Breast epithelium (tissue), 4 donors: ENCODE results near the gene PDHA2. TPM values are rescaled to one million over a fixed set of nuclear protein-coding genes. Genes with fewer than 3 reads are reported as not detected.

Experiments
- DNase-seq, 2 donors: peaks; one replicate each; pipeline ENCODE4 v3.0.0-alpha.2; 2019; ENCODE audit warnings: low spot score in 2 of 2
- H3K27ac ChIP-seq, 2 donors: fragments of 200-600 bp; sonication (generic) in 1 of 2; one replicate each; pipeline ENCODE4 v1.5.1; 2016 to 2019; ENCODE audit warnings: mild to moderate bottlenecking in 1 of 2
- H3K27me3 ChIP-seq, 2 donors: fragments of 200-600 bp; sonication (generic) in 1 of 2; one replicate each; pipeline versions ENCODE4 v1.5.1 to v1.6.0; 2017 to 2019; ENCODE audit warnings: control low read depth in 1 of 2, mild to moderate bottlenecking in 1 of 2
- H3K36me3 ChIP-seq: fragments of 200-600 bp; one replicate; pipeline ENCODE4 v1.5.1; 2019
- H3K4me1 ChIP-seq, 2 donors: fragments of 200-600 bp; sonication (generic); one replicate each; pipeline ENCODE4 v1.5.1; 2016 to 2019; ENCODE audit warnings: control low read depth in 1 of 2
- H3K4me3 ChIP-seq, 3 donors: fragments of 200-600 bp; sonication (generic); 1 replicate in 2 of 3; 2 replicates in 1 of 3; pipeline ENCODE4 v1.5.1; 2016 to 2019; ENCODE audit warnings: mild to moderate bottlenecking in 3 of 3, moderate library complexity in 2 of 3
- H3K9me3 ChIP-seq, 2 donors: fragments of 200-600 bp; sonication (generic) in 1 of 2; one replicate each; pipeline ENCODE4 v1.5.1; 2016 to 2019; ENCODE audit warnings: control low read depth in 1 of 2
- POLR2A ChIP-seq: fragments of 450-650 bp; IDR thresholded peaks from one replicate; pipeline ENCODE4 v1.6.1; 2016; ENCODE audit warnings: antibody characterized with exemption, mild to moderate bottlenecking, moderate library complexity
- POLR2AphosphoS5 ChIP-seq, 3 donors: sonication (generic); formaldehyde crosslinking; IDR thresholded peaks; one replicate each; pipeline ENCODE4 v1.6.1; 2017; ENCODE audit warnings: antibody characterized with exemption in 3 of 3
- intact Hi-C: fragments of 100-400 bp; cut with DNase I; formaldehyde crosslinking; loops from one replicate; pipeline ENCODE4 v1.15.1; 2023; ENCODE audit warnings: low total_unique reads
- total RNA-seq, 3 donors: library from RNA; depleted of rRNA; stranded (reverse); fragments of >200 nt; gene quantifications; one replicate each; pipeline ENCODE4 v1.1.0, GENCODE V29; 2016
- TF ChIP-seq, protein P1 (sequence below), 3 donors: fragments of 450-650 bp; IDR thresholded peaks; one replicate each; pipeline ENCODE4 v1.5.1; 2016 to 2017; ENCODE audit warnings: antibody characterized with exemption in 3 of 3, mild to moderate bottlenecking in 3 of 3, moderate library complexity in 3 of 3

Gene PDHA2
- total RNA-seq: not detected

GRCh38 chr4:95839891-95840290 lies at the start of gene PDHA2:
TSS of gene PDHA2 (plus strand) at chr4:95840093. CDS start at chr4:95840151, 58 bp downstream.
- Histone ChIP-seq H3K27ac (no peak within 1 kb of the TSS), H3K27me3 (no peaks in the 10 kb centered on the region), H3K4me1 (no peaks in the 10 kb centered on the region), H3K4me3 (no peak within 1 kb of the TSS), H3K9me3 (no peaks in the 10 kb centered on the region), H3K36me3 (no peaks in the 10 kb centered on the region)
- DNase-seq: no peak
- intact Hi-C loops: no loop called here
- TF ChIP-seq POLR2A (no peak), POLR2AphosphoS5 (IDR thresholded peaks at IDR 0.05) (no peak)
- TF ChIP-seq, protein P1, sequence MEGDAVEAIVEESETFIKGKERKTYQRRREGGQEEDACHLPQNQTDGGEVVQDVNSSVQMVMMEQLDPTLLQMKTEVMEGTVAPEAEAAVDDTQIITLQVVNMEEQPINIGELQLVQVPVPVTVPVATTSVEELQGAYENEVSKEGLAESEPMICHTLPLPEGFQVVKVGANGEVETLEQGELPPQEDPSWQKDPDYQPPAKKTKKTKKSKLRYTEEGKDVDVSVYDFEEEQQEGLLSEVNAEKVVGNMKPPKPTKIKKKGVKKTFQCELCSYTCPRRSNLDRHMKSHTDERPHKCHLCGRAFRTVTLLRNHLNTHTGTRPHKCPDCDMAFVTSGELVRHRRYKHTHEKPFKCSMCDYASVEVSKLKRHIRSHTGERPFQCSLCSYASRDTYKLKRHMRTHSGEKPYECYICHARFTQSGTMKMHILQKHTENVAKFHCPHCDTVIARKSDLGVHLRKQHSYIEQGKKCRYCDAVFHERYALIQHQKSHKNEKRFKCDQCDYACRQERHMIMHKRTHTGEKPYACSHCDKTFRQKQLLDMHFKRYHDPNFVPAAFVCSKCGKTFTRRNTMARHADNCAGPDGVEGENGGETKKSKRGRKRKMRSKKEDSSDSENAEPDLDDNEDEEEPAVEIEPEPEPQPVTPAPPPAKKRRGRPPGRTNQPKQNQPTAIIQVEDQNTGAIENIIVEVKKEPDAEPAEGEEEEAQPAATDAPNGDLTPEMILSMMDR (IDR thresholded peaks at IDR 0.05): no peak

GRCh38 chr4:95798003-95798402 lies 41.9 kb upstream of the PDHA2 start:
- Histone ChIP-seq H3K36me3 (no peaks in the 10 kb centered on the region), H3K27me3 (no peaks in the 10 kb centered on the region), H3K27ac (no peak overlapping the region), H3K4me1 (no peaks in the 10 kb centered on the region), H3K4me3 (no peak overlapping the region), H3K9me3 (no peaks in the 10 kb centered on the region)
- intact Hi-C loops: no loop called here
- TF ChIP-seq, protein P1 (IDR thresholded peaks at IDR 0.05): no peak
- TF ChIP-seq POLR2AphosphoS5 (IDR thresholded peaks at IDR 0.05) (no peak), POLR2A (no peak)
- DNase-seq: no peak

DNA sequence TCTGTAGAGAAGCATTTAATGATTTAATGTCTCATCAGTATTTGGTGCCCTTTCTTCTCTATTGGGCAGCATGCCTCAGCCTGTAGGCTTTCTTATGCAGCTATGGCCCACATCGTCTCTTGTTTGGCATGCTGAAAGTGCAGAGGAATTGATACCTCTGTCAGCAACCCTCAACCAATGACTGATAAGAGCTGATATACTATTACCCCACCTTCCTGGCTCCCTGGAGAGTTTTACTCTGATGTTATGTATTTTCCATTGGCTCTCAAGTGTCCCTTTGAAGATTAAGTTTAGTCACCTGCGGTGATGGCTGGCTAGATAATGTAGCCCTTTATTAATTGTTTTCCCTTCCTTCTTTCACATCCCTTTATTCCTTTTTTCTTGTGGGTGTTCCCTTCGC lies 41.2 kb upstream of the PDHA2 start:
- intact Hi-C loops: no loop called here
- TF ChIP-seq POLR2AphosphoS5 (IDR thresholded peaks at IDR 0.05) (no peak), POLR2A (no peak)
- TF ChIP-seq, protein P1 (IDR thresholded peaks at IDR 0.05): no peak
- DNase-seq: no peak

GRCh38 chr4:95821867-95822266 lies 18.0 kb upstream of the PDHA2 start:
- intact Hi-C loops: no loop called here
- H3K4me3 ChIP-seq: no peak overlapping the region
- H3K36me3 ChIP-seq: no peaks in the 10 kb centered on the region
- no peaks in the 10 kb centered on the region for H3K4me1 ChIP-seq
- TF ChIP-seq POLR2AphosphoS5 (IDR thresholded peaks at IDR 0.05) (no peak), POLR2A (no peak)
- TF ChIP-seq, protein P1 (IDR thresholded peaks at IDR 0.05): no peak
- no peak for DNase-seq
- H3K27ac ChIP-seq: no peak overlapping the region
- H3K27me3 ChIP-seq: no peaks in the 10 kb centered on the region
- H3K9me3 ChIP-seq: no peaks in the 10 kb centered on the region

More for the DNA sequence above, 41.2 kb upstream of the PDHA2 start:
- Histone ChIP-seq H3K4me1 (no peaks in the 10 kb centered on the region), H3K4me3 (no peak overlapping the region), H3K27ac (no peak overlapping the region), H3K9me3 (no peaks in the 10 kb centered on the region), H3K27me3 (no peaks in the 10 kb centered on the region), H3K36me3 (no peaks in the 10 kb centered on the region)

DNA sequence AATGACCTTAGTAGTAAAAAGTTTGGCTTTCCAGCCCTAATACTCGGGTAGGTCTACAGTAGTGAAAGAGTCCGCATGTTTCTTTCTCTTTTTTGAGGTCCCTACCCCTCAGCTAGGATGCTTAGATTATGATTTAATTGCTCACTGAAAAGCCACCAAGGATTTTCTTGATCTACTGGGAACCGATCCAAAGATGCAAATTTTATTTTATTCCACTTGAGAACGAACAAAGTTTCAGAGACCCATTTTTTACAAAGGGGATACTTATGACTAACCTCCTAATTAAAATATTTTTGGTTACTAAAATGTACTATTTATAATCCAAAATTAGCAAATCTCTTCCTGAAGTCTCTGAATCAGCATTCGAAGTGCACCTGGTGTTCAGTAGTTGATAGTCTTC lies 14.3 kb upstream of the PDHA2 start:
- intact Hi-C loops: no loop called here
- no peaks in the 10 kb centered on the region for H3K36me3 ChIP-seq
- TF ChIP-seq POLR2AphosphoS5 (IDR thresholded peaks at IDR 0.05) (no peak), POLR2A (no peak)
- TF ChIP-seq, protein P1 (IDR thresholded peaks at IDR 0.05): no peak
- no peaks in the 10 kb centered on the region for H3K4me1 ChIP-seq
- no peaks in the 10 kb centered on the region for H3K27me3 ChIP-seq
- no peaks in the 10 kb centered on the region for H3K9me3 ChIP-seq
- H3K4me3 ChIP-seq: no peak overlapping the region
- no peak for DNase-seq
- H3K27ac ChIP-seq: no peak overlapping the region
